Measurements from ENCODE around the gene PXT1.
"Not testable (repeated sequence)": the region's sequence is repeated elsewhere in the genome, so short reads cannot be mapped to it uniquely, and the experiment has no call there.

PXT1 gene

DNA sequence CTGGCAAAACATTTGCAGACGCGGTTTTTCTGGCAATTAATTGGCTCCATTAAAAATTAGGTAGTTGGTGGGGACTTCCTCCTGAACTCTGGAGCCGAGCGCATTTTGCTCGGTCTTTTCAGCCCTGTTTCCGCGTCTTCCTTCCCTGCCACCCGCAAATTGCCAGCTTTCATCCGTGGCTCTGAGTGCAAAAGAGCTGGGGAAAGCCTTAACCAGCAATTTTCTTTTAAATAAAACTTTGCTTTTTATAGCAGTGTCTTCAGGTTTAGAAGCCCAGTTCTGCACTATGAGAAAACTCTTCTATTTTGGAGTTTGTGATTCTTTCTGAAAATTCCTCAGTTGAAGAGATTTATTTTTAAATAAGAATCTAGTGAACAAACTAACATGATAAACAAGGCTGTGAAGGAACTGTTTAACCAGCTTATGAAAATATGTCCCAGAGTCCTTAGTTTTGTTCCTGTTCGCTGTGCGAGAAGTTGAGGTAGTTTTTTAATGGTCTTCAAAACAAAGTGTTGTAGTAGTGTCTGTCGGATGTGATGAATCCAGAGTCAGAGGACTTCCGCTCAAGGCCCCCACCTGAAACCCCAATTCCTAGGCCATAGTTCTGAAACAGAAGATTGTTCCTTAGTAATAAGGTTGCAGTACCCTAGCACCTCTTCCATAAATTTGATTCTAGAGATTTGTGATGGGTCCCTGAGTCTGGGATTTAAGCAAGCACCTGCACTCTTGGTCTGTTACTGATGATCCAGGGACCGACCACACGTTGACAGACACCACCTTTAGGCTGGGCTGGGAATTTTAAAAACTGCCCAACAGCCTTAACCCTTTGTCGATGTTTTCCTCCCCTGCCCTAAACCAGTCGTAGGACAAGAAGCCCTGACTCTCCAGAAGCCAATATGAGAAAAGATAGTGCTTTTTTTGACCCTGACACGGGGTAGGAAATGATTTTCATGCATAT lies 1.1 kb upstream of the PXT1 start:
- no peak for DNase-seq

DNA sequence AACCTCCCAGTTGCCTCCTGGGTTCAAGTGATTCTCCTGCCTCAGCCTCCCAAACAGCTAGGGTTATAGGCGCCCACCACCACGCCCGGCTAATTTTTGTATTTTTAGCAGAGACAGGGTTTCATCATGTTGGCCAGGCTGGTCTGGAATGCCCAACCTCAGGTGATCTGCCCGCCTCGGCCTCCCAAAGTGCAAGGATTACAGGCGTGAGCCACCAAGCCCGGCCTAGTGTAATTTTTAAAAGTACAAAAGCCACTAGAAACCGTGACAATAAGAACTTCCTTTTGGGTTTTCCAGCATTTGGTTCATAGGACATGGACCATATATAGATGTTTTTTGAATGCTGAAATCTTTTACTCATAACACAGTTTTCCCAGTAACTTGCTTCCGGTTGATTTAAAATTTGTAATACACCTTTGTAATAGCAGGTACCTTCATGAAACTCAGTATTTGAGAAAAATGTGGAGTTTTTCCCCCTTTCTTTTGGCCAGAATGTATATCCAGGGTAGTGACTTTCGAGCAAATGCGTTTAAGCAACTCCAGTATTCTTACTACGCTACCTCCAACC lies 467 bp downstream of the PXT1 start:
- DNase-seq = no peak

DNA sequence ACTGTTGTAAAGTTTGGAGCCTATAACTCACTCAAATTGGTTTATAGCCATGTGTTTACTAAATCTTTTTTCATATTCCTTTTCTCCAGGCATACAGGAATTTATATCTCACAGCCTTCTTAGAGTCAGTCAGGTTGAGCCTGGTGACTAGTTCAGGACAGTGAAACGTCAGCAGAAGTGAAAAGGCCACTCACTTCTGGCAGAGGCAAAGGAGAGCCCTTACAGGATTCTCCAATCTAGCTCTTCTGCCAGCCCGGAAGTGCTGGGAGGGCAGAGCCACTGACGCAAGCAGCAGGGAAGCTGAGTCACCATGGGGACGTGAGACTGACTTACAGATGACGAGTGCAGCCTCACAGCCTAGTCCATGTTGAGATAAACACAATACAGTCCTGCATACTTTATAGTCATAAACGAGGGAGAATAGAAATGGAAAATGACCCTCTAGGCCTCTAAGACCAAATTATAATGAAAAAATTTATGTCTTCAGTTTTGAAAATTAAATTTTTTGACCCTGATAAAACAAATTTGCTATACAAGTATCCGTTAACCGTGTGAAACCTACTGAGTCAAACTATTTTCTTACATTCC lies 1.3 kb downstream of the PXT1 start:
- peak; percentile 80 for DNase-seq

DNA sequence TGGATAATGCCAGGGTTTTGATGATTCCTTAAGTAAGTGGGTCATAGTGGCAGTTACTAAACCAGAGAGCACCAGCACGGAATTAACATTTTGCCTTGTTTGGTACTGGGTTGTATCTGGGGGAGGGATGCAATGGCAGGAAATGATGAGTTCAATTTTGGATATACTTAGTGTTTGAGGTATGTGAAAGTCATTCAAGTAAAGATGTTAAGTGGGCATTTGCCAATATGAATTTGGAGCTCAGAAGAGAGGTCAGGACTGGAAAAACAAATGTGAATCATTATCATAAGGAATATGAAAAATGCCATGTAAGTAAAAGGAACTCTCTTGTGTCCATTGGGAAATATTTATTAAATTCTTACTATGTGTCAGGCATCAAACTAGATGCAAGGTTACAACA lies 6.2 kb downstream of the PXT1 start:
- no peak for DNase-seq

DNA sequence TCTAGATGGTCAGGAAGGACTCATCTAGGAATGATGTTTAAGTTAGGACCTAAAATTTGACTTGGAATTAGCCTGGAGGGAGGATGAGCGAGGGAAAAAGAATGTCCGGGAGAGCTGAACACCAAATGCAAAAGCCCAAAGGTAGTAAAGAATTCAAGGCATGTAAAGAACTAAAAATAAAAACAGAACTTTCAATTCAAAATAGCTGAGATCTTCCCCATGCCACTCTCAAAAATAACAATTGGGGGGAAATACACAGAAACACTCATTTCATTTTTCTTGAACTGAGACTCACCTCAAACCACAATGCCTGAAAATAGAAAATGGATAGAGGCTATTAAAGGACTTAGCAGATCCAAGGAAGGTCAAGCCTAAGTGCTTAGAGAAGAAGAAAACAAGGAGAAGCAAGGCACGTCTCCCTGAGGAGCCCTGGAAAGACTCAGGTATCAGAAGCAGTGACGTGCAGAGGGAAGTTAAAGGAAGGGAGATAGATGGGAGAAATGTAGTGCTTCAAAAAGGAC lies 10.4 kb downstream of the PXT1 start:
- no peak for DNase-seq

DNA sequence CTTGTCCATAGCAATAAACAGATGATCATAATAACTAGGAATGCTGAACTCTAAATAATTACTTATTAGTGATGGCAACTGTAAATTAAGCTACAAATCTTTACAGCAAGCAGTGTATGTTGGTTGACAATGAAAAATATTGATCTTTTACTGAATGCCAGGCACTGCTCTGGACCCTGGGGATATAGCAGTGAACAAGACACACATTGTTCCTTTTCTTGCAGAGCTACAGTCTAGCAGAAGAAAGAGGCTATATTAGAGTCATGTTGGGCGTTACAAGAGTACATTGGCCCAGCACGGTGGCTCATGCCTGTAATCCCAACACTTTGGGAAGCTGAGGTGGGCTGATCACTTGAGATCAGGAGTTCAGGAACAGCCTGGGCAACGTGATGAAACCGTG lies 11.5 kb downstream of the PXT1 start:
- DNase-seq = no peak

DNA sequence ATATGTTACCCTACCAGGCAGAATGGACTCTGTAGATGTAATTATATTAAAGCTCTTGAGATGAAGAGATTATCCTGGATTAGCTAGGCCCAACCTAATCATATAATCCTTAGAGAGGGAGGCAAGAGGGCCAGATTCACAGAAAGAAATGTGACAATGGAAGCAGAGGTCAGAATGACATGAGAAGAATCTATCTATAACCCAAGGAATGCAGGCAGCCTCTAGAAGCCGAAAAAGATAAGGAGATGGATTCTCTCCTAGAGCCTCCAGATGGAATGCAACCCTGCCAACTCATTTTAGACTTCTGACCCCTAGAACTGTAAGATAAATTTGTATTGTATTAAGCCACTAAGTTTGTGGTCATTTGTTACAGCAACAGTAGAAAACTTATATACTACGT lies 12.3 kb downstream of the PXT1 start:
- no peak for DNase-seq

DNA sequence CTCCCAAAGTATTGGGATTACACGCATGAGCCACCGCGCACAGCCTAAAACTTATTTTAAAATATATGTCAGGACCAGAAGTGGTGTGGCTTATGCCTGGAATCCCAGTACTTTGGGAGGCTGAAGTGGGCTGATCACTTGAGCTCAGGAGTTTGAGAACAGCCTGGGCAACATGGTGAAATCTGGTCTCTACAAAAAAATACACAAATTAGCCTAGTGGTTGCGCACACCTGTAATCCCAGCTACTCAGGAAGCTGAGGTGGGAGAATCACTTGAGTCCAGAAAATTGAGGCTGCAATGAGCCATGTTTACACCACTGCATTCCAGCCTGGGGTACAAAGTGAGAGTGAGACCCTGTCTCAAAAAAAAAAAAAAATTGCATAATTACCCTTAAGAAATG lies 13.7 kb downstream of the PXT1 start:
- no peak for DNase-seq

DNA sequence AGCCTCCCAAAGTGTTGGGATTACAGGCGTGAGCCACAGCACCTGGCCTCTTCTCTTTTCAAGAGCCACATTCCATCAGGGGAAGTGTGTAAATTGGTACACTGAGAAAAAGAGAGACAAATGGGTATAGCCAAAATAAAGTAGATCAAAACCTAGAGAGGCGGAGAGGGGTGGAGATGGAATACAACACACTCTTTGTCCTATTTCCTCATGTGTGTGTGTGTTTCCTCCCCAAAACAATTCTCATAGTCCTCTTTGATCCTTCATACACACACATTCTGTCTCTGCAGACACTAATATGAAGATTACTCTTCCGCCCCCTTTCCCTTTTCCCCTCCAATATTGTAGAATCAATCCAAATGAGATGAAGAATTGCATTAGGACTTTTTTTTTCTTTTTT lies 16.0 kb downstream of the PXT1 start:
- no peak for DNase-seq

DNA sequence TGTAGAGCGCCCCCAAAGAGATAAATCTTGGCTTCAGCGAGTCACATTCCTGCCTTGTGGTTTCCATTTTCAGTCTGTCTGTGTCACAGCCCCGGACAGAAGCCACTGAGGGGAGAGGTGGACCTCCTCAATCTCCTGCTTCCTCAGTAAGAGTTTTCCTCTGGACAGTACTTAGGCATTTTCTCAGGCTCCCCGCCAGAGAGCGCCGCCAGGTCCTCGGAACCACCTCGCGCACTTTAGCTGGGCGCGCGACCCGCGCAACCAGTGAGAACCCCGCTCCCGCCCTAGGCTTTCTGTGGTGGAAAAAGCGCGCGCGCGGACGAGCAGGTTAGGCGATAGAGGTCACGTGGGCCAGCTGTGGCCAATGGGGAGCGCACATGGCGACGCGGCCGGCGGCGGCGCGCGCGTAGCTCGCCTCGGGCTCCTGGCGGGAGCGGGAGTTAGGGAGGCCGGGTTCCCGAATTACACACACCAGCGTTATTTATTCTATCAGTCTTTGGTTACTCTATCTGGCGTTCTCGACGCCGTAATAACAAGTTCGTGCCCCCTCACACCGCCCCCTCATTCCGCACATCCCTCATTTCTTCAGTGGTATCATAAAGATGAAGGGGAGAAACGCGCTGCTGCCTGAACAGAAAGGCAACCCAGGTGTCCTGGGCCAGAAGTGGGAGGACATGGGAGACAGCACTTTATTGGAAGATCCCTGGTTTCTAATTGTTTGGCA lies 19.4 kb downstream of the PXT1 start:
- peak; percentile 99 for DNase-seq

DNA sequence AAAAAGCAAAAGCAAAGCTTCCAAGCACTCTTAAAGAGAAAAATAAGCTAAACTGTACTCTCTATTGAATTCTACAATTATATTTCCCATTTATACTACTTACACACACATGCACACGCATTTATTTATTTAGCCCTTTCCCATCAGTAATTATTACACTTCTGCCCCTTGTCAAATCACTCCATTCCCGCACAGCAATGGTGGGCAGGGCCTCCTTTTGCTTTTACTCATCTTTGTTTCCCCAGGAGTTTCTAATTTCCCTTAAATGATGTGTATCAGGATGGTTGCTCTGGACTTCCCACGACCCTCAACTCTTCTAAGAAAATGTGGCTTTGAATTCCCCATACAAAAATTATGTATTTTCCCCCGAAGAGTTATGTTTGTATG lies 19.9 kb downstream of the PXT1 start:
- no peak for DNase-seq

DNA sequence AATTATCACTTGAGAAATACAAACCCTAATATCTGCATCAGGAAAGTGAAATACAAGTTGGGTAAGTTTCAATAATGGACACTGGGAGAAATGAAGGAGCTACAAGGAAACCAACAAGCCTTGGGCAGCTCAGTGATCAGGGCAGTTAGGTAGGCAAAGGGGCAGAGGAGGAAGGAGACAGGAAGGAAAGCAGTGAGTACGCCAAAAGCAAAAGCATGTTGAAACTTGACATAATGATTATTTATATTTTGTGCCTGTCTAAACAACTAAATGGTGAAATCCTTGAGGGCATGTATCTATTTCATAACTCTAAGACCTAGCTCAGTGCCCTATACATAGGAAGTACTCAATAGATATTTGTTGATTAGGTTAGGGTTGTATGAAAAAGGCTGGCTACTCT lies 23.3 kb downstream of the PXT1 start:
- DNase-seq = no peak

DNA sequence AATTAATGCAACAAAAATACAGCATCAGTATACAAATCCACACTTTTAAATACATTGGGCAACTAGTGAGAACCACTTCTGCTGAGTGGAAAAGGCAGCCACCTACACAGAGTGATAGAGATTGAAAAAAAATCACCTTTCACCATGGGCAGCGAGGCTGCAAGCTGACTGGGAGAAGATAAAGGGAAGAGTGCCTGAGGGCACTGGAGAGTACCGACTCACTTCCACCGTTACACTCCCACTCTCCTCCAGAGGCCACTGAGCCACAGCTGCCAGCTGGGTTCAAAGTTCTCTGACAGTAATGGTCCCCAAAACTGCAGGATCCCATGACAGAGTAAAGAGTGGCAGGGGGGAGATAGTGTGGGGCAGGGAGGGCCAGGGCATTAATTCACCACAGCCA lies 24.1 kb downstream of the PXT1 start:
- DNase-seq = no peak

DNA sequence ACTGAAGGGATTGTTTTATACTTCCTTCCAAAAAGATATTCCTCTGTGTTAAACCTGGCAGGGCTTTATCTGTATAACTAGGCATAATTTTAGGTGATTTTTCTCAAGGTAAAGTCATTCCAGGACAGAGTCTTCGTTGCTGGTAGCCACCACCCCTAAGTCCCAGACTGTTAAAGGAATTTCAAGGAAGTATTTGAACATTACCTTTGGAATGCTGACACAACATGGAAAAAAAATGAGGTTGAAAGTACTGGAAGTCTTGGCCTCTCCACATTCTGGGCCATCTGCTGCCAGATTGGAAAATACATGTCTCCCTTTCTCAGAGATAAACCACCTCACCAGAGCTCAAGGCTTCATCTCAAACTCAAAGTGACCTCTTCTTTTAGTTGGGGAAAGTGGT lies 28.2 kb downstream of the PXT1 start:
- no peak for DNase-seq

DNA sequence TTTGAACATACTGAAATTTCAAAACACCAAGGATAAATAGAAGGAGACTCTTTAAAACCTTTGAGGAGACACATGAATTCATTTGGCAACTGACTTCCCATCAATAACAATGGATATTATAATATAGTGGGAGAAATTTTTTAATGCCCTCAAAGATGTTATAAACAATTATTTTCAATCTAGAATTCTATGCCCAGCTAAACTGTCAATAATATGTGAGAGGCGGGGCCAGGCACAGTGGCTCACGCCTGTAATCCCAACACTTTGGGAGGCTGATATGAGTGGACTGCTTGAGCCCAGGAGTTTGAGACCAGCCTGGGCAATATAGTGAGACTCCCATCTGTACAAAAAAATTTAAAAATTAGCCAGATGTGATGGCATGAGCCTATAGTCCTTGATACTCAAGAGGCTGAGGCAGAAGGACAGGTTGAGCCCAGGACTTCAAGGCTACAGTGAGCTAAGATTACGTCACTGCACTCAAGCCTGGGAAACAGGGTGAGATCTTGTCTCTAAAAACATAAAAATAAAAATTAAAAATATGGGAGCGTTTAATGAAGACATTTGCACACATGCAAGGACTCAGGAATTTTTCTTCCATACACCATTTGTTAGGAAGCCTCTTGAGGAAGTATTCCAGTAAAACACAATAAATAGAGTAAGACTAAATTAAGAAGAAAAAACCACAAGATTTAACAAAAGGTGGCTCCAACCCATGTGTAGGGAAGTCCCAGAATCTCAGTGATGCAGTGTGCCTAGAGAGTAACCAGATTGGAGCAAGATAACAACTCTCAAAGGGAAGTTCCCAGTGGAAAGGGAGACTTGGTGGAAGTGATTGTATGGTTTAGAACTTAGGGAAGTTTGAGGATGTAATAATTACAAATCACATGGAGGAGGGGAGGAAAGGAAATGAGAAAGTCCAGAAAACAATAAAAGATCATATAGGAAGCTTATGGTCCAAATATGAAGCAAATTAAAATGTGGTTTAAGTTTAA lies 28.9 kb downstream of the PXT1 start:
- DNase-seq = no peak

DNA sequence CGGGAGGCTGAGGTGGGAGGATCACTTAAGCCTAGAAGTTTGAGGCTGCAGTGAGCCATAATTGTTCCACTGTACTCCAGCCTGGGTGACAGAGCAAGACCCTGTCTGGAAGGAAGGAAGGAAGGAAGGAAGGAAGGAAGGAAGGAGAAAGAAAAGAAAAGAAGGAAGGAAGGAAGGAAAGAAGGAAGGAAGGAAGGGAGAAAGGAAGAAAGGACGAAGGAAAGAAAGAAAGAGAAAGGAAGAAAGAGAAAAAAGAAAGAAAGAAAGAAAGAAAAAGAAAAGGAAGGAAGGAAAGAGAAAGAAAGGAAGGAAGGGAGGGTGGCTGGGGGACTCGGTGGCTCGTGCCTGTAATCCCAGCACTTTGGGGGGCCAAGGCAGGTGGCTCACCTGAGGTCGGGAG lies 32.9 kb downstream of the PXT1 start:
- DNase-seq = not testable (repeated sequence)

DNA sequence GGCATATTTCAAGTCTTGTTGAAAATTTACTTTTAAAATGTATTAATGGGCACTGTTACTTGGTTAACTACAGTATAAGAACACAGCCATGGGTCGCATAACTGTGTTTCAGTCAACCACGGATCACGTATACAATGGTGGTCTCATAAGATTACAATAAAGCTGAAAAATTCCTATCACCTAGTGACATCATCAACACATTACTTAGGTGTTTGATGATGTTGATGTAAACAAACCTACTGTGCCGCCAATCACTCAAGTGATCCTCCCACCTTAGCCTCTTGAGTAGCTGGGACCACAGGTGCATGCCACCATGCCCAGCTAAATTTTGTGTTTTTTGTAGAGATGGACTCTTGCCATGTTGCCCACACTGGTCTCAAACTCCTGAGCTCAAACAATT lies 38.5 kb downstream of the PXT1 start:
- no peak for DNase-seq

DNA sequence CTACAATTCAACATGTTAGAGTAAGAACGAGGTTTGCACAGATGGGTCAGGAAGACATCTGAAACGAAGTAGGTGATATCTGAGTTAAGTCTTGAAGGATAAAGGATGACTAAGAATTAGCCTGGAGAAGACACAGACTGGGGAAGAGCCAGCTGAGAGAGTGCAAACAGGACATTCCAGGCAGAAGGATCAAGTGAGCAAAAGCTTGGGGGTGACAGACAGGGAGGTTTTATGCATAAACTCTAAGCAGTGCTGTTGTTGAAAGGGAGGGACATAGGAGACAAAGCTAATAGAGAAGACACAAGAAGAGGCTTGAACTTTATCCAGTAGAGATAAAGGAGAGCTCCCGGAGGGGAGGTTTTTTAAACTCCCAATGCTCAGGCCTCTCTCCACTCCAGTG lies 40.2 kb downstream of the PXT1 start:
- DNase-seq = no peak

DNA sequence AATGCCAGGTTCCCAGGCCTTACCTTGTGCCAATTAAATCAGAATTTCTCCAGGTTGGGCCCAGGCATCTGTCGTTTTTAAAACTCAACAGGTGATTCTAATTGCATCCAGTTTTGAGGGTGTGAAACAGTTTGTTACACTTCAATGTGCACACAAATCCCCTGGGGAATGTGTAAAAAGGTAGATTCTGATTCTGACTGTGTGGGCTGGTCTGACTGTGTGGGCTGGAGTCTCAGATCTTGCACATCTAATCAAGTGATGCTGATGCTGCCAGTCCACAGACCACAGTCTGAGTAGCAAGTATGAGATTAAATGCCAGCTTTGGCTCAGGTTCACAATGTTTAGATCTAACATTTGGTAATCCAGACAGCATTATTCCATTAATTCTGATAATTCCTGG lies 42.7 kb downstream of the PXT1 start:
- no peak for DNase-seq

DNA sequence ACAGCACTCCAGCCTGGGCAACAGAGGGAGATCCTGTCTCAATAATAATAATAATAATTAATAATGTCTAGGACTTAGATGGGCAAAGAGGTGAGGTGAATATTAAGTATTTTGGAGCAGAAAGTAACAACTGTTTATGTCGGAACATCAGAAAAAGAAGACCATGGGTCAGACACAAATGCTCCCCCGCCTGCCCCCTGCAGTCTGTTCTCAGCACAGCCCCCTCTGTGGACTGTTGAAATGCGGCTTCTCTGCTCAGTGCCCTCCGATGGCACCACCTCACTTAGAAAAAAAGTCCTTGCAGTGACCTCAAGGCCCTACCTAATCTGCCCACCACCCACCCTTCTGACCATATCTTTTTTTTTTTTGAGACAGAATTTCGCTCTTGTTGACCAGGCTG lies 50.0 kb downstream of the PXT1 start:
- DNase-seq = no peak

DNA sequence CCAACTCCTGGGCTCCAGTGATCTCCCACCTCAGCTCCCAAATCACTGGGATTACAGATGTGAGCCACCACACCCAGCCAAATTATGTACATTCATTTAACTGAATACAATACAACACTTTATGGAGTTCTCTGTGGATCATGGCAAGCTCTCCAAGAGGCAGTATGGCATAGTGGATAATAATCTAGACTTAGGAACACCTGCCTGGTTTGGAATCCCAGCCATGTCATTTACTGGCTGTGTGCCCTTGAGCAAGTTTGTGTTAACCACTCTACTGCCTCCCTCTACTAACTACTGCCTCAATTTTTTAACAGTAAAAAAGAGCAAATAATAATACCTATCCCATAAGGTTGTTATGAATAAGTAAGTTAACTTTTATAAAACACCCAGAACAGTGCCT lies 53.3 kb downstream of the PXT1 start:
- no peak for DNase-seq
